ENCODE data around the gene TMEM30A. TPM values are rescaled to one million over a fixed set of nuclear protein-coding genes. Genes with fewer than 3 reads are reported as not detected.

TMEM30A gene
- total RNA-seq, 3 donors from 2014 or later: 87.0 to 127 (median 91.7) TPM

DNA sequence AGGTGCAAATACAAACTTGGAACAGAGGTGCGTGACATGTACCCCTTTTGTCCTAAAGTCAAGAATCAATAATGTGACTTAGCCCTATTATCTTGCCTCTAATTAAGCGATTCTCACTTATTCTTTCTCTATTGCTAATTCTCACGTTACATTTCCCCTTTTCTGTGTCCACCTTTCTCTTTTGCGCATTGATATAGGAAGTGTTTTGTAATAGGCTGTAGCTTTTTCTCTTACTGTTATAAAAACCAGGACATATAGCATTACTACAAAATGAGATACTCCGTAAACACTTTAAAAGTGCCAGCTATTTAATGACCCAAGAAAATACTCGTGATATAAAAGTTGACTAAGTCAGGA, 669 bp upstream of the TMEM30A start:
- intact Hi-C loops (cut with DNase I, micrococcal nuclease): no loop called here
- peaks cover 23% of the 10 kb centered on the region for H3K4me1 ChIP-seq (ENCODE audit: low read depth)
- H3K9me3 ChIP-seq: no peaks in the 10 kb centered on the region
- no peak for ATAC-seq
- no peak for DNase-seq
- peak overlapping the region; percentile 57 for H3K4me3 ChIP-seq
- H3K36me3 ChIP-seq (ENCODE audit: low read depth): no peaks in the 10 kb centered on the region
- TF ChIP-seq, protein P1, sequence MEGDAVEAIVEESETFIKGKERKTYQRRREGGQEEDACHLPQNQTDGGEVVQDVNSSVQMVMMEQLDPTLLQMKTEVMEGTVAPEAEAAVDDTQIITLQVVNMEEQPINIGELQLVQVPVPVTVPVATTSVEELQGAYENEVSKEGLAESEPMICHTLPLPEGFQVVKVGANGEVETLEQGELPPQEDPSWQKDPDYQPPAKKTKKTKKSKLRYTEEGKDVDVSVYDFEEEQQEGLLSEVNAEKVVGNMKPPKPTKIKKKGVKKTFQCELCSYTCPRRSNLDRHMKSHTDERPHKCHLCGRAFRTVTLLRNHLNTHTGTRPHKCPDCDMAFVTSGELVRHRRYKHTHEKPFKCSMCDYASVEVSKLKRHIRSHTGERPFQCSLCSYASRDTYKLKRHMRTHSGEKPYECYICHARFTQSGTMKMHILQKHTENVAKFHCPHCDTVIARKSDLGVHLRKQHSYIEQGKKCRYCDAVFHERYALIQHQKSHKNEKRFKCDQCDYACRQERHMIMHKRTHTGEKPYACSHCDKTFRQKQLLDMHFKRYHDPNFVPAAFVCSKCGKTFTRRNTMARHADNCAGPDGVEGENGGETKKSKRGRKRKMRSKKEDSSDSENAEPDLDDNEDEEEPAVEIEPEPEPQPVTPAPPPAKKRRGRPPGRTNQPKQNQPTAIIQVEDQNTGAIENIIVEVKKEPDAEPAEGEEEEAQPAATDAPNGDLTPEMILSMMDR (IDR thresholded peaks at IDR 0.05): no peak

DNA sequence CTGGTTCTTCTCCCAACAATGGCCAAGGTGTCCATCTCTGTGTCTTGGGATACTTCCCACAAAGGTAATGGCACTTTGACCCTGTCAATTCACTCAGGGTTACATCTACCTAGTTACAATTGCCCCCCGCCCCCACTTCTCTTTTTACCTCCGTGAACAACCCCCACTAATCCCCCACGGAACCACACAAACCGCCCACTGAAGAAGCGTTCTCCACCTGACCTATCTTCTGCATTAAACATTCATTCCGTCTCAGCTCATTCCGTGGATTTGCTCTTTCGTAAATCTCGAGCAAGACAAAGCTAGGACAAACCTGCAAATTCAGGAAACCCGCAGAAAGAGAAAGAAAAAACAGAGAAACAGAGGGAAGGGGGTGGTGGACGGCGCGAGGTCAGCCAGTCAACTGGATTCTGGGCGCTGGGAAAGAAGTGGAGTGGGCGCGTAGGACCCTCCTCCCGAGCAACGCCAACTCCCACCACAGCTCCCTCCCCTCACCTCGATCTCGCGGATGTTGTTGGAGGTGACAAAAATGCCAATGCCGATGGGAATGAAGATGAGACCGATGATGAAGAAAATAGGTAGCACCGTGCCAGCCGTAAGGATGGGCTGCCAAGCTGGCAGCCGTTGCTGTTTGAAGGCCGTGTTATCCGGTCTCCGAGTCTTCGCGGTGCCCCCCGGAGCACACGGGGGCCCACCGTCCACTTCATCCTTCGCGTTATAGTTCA, 523 bp downstream of the TMEM30A start:
- intact Hi-C loops (cut with DNase I, micrococcal nuclease): no loop called here
- Histone ChIP-seq H3K9me3 (no peaks in the 10 kb centered on the region), H3K36me3 (ENCODE audit: low read depth) (no peaks in the 10 kb centered on the region), H3K4me3 (peak overlapping the region; percentile 57), H3K4me1 (ENCODE audit: low read depth) (peaks cover 23% of the 10 kb centered on the region)
- ATAC-seq: peak; percentile 51
- TF ChIP-seq, protein P1 (IDR thresholded peaks at IDR 0.05): no peak
- peak in 1 of 3 donors; percentile 38 for DNase-seq

DNA sequence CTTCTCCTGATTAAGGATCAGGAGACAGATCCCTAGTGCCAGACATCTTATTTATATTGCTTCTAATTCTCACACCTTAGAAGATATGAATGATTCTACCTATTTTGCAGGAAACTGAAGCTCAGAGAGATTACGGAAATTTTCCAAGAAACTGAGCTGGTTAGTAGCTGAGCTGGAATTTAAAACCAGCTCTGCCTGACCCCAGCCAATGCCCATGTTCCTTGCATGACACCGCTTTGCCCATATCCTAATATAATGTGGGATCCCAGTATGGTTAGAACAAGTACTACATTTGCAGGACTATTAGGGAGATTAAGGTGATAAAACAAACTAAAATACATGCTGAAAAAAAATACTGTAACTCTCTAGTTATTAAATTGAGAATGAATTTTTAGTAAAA, 1.9 kb downstream of the TMEM30A start:
- Histone ChIP-seq H3K36me3 (ENCODE audit: low read depth) (no peaks in the 10 kb centered on the region), H3K4me3 (no peak overlapping the region), H3K9me3 (no peaks in the 10 kb centered on the region), H3K4me1 (ENCODE audit: low read depth) (peaks cover 23% of the 10 kb centered on the region)
- DNase-seq: no peak
- TF ChIP-seq, protein P1 (IDR thresholded peaks at IDR 0.05): no peak
- intact Hi-C loops (cut with DNase I, micrococcal nuclease): no loop called here
- ATAC-seq: no peak

DNA sequence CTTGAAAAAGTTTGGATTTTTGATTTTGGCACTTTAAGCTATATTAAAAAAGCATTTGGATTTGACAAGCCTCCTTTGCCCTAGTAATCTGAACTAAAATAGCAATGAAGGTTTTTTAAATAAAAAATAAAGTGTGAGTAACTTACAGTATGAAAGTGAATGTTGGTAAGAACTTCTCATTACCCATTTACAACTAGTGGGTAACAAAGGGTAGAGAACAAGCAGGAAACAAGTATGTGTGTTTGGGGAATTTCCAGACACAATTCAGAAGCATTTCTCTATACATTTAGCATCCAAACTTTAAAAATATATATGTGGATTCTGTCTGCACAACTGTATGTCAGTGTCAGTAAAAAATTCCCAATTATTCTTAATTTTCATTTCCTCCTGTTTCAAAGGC, 2.9 kb downstream of the TMEM30A start:
- DNase-seq: no peak
- TF ChIP-seq, protein P1 (IDR thresholded peaks at IDR 0.05): no peak
- H3K36me3 ChIP-seq (ENCODE audit: low read depth): no peaks in the 10 kb centered on the region
- intact Hi-C loops (cut with DNase I, micrococcal nuclease): no loop called here
- H3K9me3 ChIP-seq: no peaks in the 10 kb centered on the region
- peaks cover 23% of the 10 kb centered on the region for H3K4me1 ChIP-seq (ENCODE audit: low read depth)
- no peak overlapping the region for H3K4me3 ChIP-seq
- no peak for ATAC-seq

DNA sequence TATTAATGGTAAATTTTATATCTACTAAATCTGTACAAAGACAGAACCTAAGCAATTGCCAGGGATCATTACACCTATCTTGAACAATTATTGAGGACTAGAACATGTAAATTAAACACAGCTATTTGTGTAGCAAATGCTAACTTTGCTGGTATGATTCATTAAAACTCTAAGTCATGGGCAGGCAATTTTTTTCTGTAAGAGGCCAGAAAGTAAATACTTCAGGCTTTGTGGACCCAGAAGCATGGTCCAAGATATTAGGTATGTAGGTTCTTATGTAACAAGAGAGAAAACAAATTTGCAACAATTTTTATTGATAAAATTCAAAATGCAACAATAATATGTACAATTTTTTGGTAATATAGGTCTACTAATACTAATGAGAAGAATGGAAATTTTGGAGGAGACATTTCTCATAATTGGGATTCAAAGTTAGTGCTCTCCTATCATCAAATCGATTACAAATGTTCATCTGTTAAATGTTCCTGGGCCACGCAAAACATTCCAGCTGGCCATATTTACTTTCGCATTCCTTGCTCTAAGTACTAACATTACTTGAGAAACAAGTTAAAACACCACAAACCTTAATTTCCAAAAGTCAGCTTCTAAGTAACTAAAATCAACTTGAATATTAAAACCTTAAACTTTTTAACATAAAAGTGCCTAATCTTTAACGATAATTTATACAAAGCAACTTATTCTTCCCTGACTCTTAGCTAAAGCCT, 4.3 kb downstream of the TMEM30A start:
- Histone ChIP-seq H3K4me1 (ENCODE audit: low read depth) (peaks cover 16% of the 10 kb centered on the region), H3K4me3 (no peak overlapping the region), H3K36me3 (ENCODE audit: low read depth) (no peaks in the 10 kb centered on the region), H3K9me3 (no peaks in the 10 kb centered on the region)
- no peak for ATAC-seq
- TF ChIP-seq, protein P1 (IDR thresholded peaks at IDR 0.05): no peak
- intact Hi-C loops (cut with DNase I, micrococcal nuclease): no loop called here
- no peak for DNase-seq

Measured in mucosa of descending colon (tissue), 3 donors.